Activated CD4-positive, alpha-beta memory T cell treated with anti-CD3 and anti-CD28 coated beads for 36 hours (primary cell): ENCODE results near the gene SERPINB10. TPM values are rescaled to one million over a fixed set of nuclear protein-coding genes. Genes with fewer than 3 reads are reported as not detected.

Source experiments
- CTCF ChIA-PET: fragments of 350-600 bp; sonication (Branson Sonifier 250); formaldehyde crosslinking; loops from one replicate; lab custom pipeline; 2021; ENCODE audit warnings: antibody characterized with exemption, inconsistent platforms; lab: Charles Lee
- POLR2A ChIA-PET: fragments of 350-600 bp; sonication (Branson Sonifier 250); formaldehyde crosslinking; loops from one replicate; lab custom pipeline; 2021; ENCODE audit warnings: antibody characterized with exemption; lab: Charles Lee
- DNase-seq: peaks from one replicate; pipeline ENCODE4 v3.0.0-alpha.2; 2020
- H3K27ac Mint-ChIP-seq: one replicate; pipeline ENCODE4 v1.8.0; 2021; ENCODE audit warnings: mixed read lengths
- H3K27me3 Mint-ChIP-seq: one replicate; pipeline ENCODE4 v1.8.0; 2021; ENCODE audit warnings: mixed read lengths
- H3K36me3 Mint-ChIP-seq: one replicate; pipeline ENCODE4 v1.8.0; 2021; ENCODE audit warnings: mixed read lengths
- H3K4me1 Mint-ChIP-seq: one replicate; pipeline ENCODE4 v1.8.0; 2021; ENCODE audit warnings: low read depth, mixed read lengths
- H3K4me3 Mint-ChIP-seq: one replicate; pipeline ENCODE4 v1.8.0; 2021; ENCODE audit warnings: mild to moderate bottlenecking, mixed read lengths
- H3K9me3 Mint-ChIP-seq: one replicate; pipeline ENCODE4 v1.8.0; 2021; ENCODE audit warnings: mixed read lengths
- intact Hi-C: fragments of 100-400 bp; cut with micrococcal nuclease; formaldehyde crosslinking; loops from one replicate; pipeline ENCODE4 v1.15.1; 2023
- total RNA-seq, 2 experiments: library from RNA; stranded (reverse); gene quantifications; one replicate each; pipeline ENCODE4 v1.2.3, GENCODE V29; 2021

The SERPINB10 gene, protein sequence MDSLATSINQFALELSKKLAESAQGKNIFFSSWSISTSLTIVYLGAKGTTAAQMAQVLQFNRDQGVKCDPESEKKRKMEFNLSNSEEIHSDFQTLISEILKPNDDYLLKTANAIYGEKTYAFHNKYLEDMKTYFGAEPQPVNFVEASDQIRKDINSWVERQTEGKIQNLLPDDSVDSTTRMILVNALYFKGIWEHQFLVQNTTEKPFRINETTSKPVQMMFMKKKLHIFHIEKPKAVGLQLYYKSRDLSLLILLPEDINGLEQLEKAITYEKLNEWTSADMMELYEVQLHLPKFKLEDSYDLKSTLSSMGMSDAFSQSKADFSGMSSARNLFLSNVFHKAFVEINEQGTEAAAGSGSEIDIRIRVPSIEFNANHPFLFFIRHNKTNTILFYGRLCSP
- not detected for total RNA-seq

DNA sequence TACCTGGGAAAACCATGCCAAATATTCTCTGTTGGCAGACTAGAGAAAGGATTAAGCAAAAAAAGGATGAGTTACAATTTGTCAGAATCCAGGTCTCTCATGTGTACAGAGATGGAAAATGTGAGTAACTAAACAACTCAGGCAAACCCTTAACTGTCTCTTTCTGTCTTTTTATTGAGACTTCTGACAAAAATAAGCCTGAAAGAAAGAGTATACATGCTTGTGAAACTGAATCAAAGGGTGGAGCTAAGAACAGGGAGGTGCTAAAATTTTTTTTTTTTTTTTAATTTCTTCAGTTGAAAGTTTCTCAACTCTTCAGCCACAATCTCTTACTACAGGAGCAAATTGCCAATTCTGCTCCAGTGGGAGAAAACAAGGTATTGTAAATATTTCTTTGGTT lies at the start of gene SERPINB10:
Gene SERPINB10 (plus strand): TSS at position 295 of the 400 bp plus-strand sequence. CDS start 7,553 bp downstream, outside the sequence.
- Mint-ChIP-seq H3K4me1 (peaks cover 2% of the 10 kb centered on the region), H3K9me3 (no peaks in the 10 kb centered on the region), H3K27ac (no peak within 1 kb of the TSS), H3K27me3 (peaks cover 14% of the 10 kb centered on the region), H3K36me3 (no peaks in the 10 kb centered on the region), H3K4me3 (no peak within 1 kb of the TSS)
- ChIA-PET CTCF (interaction anchor here (1.4 kb wide), 1 partner anchor 29 kb away, joined by 4 read pairs; no protein-coding TSS in a partner anchor), POLR2A (no interaction called here)
- intact Hi-C loops: no loop called here
- DNase-seq: no peak

DNA sequence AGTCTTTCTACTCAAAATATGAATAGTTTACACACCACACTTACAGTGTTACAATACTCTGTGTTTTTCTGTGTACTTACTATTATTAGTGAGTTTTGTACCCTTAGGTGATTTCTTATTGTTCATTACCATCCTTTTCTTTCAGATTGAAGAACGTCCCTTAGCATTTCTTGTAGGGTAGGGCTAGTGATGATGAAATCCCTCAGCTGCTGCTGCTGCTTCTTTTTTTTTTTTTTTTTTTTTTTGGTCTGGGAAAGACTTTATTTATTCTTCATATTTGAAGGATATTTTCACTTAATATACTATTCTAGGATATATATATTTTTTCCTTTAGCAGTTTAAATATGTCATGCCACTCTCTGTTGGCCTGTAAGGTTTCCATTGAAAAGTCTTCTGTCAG lies 49.3 kb upstream of the SERPINB10 start:
- CTCF ChIA-PET: no interaction called here
- intact Hi-C loops: no loop called here
- no peaks in the 10 kb centered on the region for H3K36me3 Mint-ChIP-seq
- POLR2A ChIA-PET: no interaction called here
- no peak for DNase-seq
- peaks cover 10% of the 10 kb centered on the region for H3K27me3 Mint-ChIP-seq
- H3K27ac Mint-ChIP-seq: no peak overlapping the region
- H3K9me3 Mint-ChIP-seq: no peaks in the 10 kb centered on the region
- no peak overlapping the region for H3K4me3 Mint-ChIP-seq
- no peaks in the 10 kb centered on the region for H3K4me1 Mint-ChIP-seq

DNA sequence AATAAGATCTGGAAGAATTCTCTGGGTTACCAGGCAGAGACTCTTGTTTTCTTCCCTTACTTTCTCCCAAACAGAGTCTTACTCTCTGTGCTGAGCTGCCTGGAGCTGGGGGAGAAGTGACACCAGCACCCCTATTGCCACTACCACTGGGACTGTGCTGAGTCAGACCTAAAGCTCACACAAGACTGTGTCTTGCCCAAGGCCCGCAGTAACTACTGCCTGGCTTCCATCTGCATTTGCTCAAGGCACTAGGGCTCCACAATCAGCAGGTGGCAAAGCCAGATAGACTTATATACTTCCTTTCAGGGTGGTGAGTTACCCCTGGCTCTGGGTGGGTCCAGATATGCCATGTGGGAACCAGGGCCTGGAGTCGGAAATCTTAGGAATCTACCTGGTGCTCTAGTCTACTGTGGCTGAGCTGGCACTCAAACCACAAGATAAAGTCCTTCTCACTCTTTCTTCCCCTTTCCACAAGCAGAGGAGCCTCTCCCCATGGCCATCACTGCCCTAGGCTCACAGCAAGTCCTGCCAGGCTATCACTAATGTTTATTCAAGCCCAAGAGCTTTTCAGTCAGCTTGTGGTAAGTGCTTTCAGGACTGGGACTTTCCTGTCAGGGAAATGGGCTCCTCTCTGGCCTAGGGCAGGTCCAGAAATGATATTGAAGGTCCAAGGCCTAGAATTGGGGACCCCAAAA lies 47.8 kb upstream of the SERPINB10 start:
- intact Hi-C loops: no loop called here
- no peaks in the 10 kb centered on the region for H3K9me3 Mint-ChIP-seq
- H3K27me3 Mint-ChIP-seq: peaks cover 10% of the 10 kb centered on the region
- DNase-seq: no peak
- H3K4me1 Mint-ChIP-seq: no peaks in the 10 kb centered on the region
- no peaks in the 10 kb centered on the region for H3K36me3 Mint-ChIP-seq
- POLR2A ChIA-PET: no interaction called here
- H3K4me3 Mint-ChIP-seq: no peak overlapping the region
- CTCF ChIA-PET: no interaction called here
- H3K27ac Mint-ChIP-seq: no peak overlapping the region

DNA sequence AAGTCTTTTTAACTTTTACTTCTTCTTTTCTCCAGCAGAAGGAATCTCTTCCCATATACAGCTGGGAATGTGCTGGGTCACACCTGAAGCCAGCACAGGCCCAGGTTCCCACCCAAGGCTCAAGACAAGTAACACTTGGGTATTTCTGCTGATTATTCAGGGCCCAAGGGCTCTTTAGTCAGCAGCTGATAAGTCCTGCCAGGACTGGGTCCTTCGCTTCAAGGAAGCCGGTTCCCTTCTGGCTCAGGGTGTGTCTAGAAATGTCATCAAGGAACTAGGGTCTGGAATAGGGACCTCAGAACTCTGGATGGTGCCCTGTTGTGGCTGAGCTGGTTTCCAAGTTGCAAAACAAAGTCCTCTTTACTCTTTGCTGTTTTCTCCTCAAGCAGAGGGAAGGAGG lies 47.2 kb upstream of the SERPINB10 start:
- ChIA-PET CTCF (no interaction called here), POLR2A (no interaction called here)
- Mint-ChIP-seq H3K27me3 (peaks cover 10% of the 10 kb centered on the region), H3K9me3 (no peaks in the 10 kb centered on the region), H3K4me3 (no peak overlapping the region), H3K36me3 (no peaks in the 10 kb centered on the region), H3K27ac (no peak overlapping the region), H3K4me1 (no peaks in the 10 kb centered on the region)
- intact Hi-C loops: no loop called here
- no peak for DNase-seq

DNA sequence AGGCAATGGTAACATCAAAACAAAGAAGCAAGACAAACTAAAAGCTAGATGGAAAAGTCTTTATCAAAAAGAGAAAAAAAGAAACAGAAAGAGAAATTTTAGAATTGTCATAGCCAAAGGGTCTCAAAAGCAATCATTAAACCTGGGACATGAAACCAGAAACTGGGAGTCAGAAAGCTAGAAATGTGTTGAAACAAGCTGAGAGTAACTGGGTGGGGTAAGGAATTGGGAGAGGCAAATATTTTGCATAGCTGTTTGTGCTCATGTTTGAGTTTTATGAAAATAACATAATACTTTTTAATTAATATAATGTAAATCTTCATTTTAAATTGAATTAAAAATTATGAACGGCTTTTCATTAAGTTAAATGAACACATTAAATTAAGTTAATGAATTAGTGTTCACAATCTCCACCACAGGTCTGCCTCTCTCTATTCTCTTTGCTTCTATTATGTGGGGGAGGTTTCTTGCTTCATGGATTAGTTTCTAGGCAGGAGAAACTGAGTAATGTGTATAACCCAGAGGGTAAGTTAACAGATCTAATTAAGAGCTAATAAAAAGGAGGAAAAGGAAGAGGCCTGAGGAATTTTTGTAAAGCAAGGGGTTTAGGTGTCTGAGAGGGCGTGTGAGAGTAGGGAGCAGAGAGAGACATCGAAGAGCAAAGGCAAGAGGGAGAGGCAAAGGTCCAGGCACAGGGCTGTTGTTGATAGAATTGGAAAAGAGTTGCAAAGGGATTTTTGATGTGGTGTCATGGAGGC lies 40.2 kb upstream of the SERPINB10 start:
- Mint-ChIP-seq H3K27ac (no peak overlapping the region), H3K9me3 (no peaks in the 10 kb centered on the region), H3K4me1 (no peaks in the 10 kb centered on the region), H3K27me3 (peaks cover 9% of the 10 kb centered on the region), H3K4me3 (no peak overlapping the region), H3K36me3 (no peaks in the 10 kb centered on the region)
- intact Hi-C loops: no loop called here
- CTCF ChIA-PET: interaction anchor here (1.4 kb wide), 1 partner anchor 69 kb away, joined by 3 read pairs; no protein-coding TSS in a partner anchor
- DNase-seq: no peak
- POLR2A ChIA-PET: no interaction called here

DNA sequence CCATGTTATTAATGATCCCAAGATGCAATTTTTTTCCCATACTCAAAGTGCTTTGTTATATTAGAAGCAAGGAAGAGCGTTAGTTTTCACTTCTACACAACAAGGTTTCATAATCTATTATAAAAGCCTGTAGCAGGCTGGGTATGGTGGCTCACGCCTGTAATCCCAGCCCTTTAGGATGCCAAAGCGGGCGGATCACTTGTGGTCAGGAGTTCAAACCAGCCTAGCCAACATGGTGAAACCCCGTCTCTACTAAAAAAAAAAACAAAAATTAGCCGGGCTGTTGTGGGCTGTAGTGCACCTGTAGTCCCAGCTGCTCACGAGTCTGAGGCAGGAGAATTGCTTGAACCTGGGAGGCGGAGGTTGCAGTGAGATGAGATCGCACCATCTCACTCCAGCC lies 39.2 kb upstream of the SERPINB10 start:
- CTCF ChIA-PET: no interaction called here
- DNase-seq: no peak
- POLR2A ChIA-PET: no interaction called here
- Mint-ChIP-seq H3K36me3 (no peaks in the 10 kb centered on the region), H3K4me3 (no peak overlapping the region), H3K27me3 (peaks cover 9% of the 10 kb centered on the region), H3K4me1 (no peaks in the 10 kb centered on the region), H3K27ac (no peak overlapping the region), H3K9me3 (no peaks in the 10 kb centered on the region)
- intact Hi-C loops: no loop called here

DNA sequence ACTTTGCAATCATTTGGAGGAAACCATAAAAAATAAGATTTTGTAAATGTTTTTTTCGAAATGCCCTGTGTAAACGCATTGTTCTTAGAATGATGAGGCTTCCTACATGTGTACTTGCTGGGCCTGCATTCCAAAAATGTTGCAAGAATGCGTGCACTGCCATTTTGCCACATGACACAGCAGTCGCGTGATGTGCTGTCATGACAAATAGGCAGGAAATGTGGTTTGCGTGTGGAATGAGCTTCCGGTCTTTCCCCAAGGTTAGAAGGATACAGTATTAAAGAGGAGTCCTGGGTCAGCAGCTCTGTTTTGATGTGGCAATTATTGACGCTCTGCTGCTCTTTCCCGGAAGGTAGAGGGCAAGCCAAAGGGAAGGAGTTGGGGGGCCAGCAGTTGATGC lies 38.4 kb upstream of the SERPINB10 start:
- H3K27ac Mint-ChIP-seq: no peak overlapping the region
- no peaks in the 10 kb centered on the region for H3K9me3 Mint-ChIP-seq
- DNase-seq: no peak
- intact Hi-C loops: no loop called here
- no peaks in the 10 kb centered on the region for H3K36me3 Mint-ChIP-seq
- peaks cover 9% of the 10 kb centered on the region for H3K27me3 Mint-ChIP-seq
- no peak overlapping the region for H3K4me3 Mint-ChIP-seq
- ChIA-PET POLR2A (no interaction called here), CTCF (no interaction called here)
- no peaks in the 10 kb centered on the region for H3K4me1 Mint-ChIP-seq

DNA sequence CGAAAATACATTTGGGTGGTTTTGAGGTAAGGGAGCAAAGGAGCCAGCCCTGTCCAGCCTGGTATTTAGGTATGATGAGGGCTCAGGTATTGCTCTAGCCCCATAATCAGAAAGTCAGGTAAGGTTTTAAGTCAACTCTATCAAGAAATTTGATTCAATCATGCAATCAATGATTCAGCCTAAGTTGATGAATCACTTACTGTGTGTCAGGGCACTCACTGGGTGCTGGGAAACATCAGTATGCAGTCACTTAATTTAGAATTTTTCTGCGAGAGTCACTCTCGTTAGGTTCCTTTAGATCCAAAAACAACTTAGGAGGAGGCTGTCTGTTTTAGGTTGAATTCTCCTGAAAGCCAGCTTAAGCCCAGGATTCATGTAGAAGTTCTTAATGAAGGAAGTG lies 37.9 kb upstream of the SERPINB10 start:
- Mint-ChIP-seq H3K4me3 (no peak overlapping the region), H3K9me3 (no peaks in the 10 kb centered on the region), H3K4me1 (no peaks in the 10 kb centered on the region), H3K27ac (no peak overlapping the region), H3K27me3 (peaks cover 9% of the 10 kb centered on the region), H3K36me3 (no peaks in the 10 kb centered on the region)
- ChIA-PET POLR2A (no interaction called here), CTCF (no interaction called here)
- no peak for DNase-seq
- intact Hi-C loops: no loop called here

DNA sequence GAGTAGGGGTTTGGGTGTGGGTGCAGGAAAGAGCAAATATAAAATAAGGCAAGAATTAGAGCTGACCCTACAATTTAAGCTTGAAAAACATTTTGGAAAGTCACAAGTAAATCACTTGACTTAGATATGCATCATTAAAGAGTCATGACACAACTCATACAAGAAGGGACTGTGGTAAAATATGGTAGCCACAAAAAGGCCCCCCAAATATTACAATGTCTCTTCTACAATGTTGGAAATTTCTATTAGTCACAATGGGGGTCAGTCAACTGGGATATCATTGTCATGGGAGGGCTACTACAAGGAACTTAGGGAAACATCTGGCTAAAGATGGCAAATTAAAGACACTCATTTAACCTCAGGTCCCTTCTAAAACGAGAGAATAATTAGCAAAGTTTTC lies 35.9 kb upstream of the SERPINB10 start:
- Mint-ChIP-seq H3K4me1 (no peaks in the 10 kb centered on the region), H3K27ac (no peak overlapping the region), H3K36me3 (no peaks in the 10 kb centered on the region), H3K27me3 (peaks cover 11% of the 10 kb centered on the region), H3K4me3 (no peak overlapping the region), H3K9me3 (no peaks in the 10 kb centered on the region)
- ChIA-PET POLR2A (no interaction called here), CTCF (no interaction called here)
- no peak for DNase-seq
- intact Hi-C loops: no loop called here

DNA sequence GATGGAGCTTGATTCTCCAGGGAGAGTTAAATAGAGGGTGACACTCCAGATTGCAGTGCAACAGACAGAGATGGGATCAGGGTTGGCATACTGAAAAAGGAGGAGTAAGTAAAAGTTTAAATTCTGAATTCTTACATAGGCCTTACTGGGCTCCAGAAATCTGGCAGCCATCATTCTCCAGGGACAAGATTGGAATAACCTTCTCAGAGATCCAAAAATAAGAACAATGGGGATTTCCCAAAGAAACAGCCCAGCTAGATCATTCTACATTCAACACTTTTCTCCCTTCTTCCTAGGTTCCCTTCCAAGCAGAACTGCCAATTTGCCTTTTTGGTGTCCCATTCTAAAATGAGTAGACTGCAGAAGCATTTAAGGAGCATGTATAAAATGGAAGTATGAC lies 35.2 kb upstream of the SERPINB10 start:
- Mint-ChIP-seq H3K36me3 (no peaks in the 10 kb centered on the region), H3K4me1 (no peaks in the 10 kb centered on the region), H3K27ac (no peak overlapping the region), H3K9me3 (no peaks in the 10 kb centered on the region), H3K4me3 (no peak overlapping the region), H3K27me3 (peaks cover 11% of the 10 kb centered on the region)
- ChIA-PET CTCF (no interaction called here), POLR2A (no interaction called here)
- intact Hi-C loops: no loop called here
- no peak for DNase-seq

DNA sequence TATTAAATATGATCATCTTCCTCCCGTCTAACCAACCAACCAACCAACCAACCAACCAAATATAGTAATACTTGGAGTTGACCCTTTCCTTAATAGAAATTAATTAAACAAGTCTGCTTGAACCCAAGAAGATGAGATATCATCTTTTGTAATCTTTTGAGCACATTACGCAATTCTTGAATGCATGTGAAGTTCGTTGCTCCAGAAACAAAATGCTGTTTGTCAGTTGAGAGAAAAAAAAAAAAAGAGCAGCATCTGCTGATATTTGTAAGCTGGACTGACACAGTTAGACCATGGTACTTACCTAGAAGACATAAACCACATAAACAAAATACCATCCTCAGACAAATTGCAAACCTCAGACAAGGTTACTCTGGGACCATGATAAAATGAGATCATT lies 29.4 kb upstream of the SERPINB10 start:
- Mint-ChIP-seq H3K27me3 (peaks cover 2% of the 10 kb centered on the region), H3K9me3 (no peaks in the 10 kb centered on the region), H3K27ac (no peak overlapping the region), H3K4me1 (peaks cover 9% of the 10 kb centered on the region), H3K36me3 (no peaks in the 10 kb centered on the region), H3K4me3 (no peak overlapping the region)
- DNase-seq: no peak
- POLR2A ChIA-PET: no interaction called here
- intact Hi-C loops: no loop called here
- CTCF ChIA-PET: interaction anchor here (1.4 kb wide), 1 partner anchor 367 kb away, joined by 3 read pairs; no protein-coding TSS in a partner anchor

DNA sequence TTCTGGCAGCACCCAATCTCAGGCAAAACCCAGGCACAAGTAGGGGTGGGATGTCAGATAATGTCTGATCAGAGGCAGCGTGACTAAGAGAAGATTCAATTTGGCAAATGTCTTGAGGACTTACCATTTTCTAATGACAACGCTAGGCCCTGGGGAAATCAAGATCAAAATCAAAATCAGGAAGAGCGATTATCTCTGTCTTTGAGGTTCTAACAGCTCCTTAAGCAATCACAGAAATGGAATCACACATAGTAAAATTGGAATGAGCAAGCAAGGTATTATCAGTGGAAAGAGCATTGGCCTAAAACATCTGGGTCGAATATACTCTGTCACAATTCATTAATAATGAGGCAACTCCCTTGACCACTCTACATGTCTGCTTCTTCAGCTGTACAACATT lies 28.8 kb upstream of the SERPINB10 start:
- H3K27me3 Mint-ChIP-seq: peaks cover 2% of the 10 kb centered on the region
- peaks cover 9% of the 10 kb centered on the region for H3K4me1 Mint-ChIP-seq
- ChIA-PET CTCF (no interaction called here), POLR2A (no interaction called here)
- no peaks in the 10 kb centered on the region for H3K9me3 Mint-ChIP-seq
- H3K36me3 Mint-ChIP-seq: no peaks in the 10 kb centered on the region
- intact Hi-C loops: no loop called here
- no peak overlapping the region for H3K4me3 Mint-ChIP-seq
- DNase-seq: no peak
- H3K27ac Mint-ChIP-seq: no peak overlapping the region
